GM21529 (cell line): Measurements from ENCODE around the gene ZNF569.
"Not testable (repeated sequence)": the region's sequence is repeated elsewhere in the genome, so short reads cannot be mapped to it uniquely, and the experiment has no call there.

ENCODE experiments used
- ATAC-seq: cut with Tn5 transposase; IDR thresholded peaks from one replicate; pipeline ENCODE4 v1.9.1; 2021; ENCODE audit not compliant: unreplicated experiment

ZNF569 gene

GRCh38 chr19:37403403-37403802 lies 63.8 kb downstream of the ZNF569 start:
- ATAC-seq, result no peak

GRCh38 chr19:37401078-37401477 lies 66.2 kb downstream of the ZNF569 start:
- ATAC-seq, result no peak

GRCh38 chr19:37391399-37391798 lies 75.8 kb downstream of the ZNF569 start:
- not testable (repeated sequence) for ATAC-seq

- no peak for ATAC-seq
Observed at GRCh38 chr19:37389234-37389633, 78.0 kb downstream of the ZNF569 start.

GRCh38 chr19:37370880-37371661 lies 96.2 kb downstream of the ZNF569 start, which contains the start of gene ZNF527:
TSS of gene ZNF527 (plus strand) at chr19:37371099. CDS start at chr19:37374199, 3,100 bp downstream.
- ATAC-seq, result peak; percentile 95

GRCh38 chr19:37370386-37370879 lies 96.8 kb downstream of the ZNF569 start:
- peak; percentile 26 for ATAC-seq

GRCh38 chr19:37362733-37363132 lies 104.5 kb downstream of the ZNF569 start:
- no peak for ATAC-seq

GRCh38 chr19:37361994-37362393 lies 105.2 kb downstream of the ZNF569 start:
- no peak for ATAC-seq
